K562 (cell line): ENCODE results near the gene MPZL1. TPM values are rescaled to one million over a fixed set of nuclear protein-coding genes. Genes with fewer than 3 reads are reported as not detected.

ENCODE experiments used
- HMG20A ChIP-seq: fragments of 450-650 bp; formaldehyde crosslinking; conservative IDR thresholded peaks from 2 replicates; pipeline ENCODE4 v1.4.0; 2020; ENCODE audit warnings: mild to moderate bottlenecking, mixed read lengths
- MED1 ChIP-seq: sonication (generic); formaldehyde crosslinking; IDR thresholded peaks from 2 replicates; pipeline ENCODE4 v1.8.1; 2023; ENCODE audit warnings: missing genetic modification reagents, borderline replicate concordance
- NFE2 ChIP-seq: IDR thresholded peaks from 2 replicates; pipeline ENCODE4 v1.6.1; 2014; ENCODE audit warnings: antibody characterized with exemption, low read depth
- PRPF4 ChIP-seq: fragments of 200-400 bp; formaldehyde crosslinking; IDR thresholded peaks from one replicate; pipeline ENCODE4 v1.6.1; 2017; ENCODE audit warnings: low read length, low read depth, mild to moderate bottlenecking; ENCODE audit not compliant: insufficient read depth, poor library complexity, severe bottlenecking
- RNF2 ChIP-seq: sonication (generic); IDR thresholded peaks from 2 replicates; pipeline ENCODE4 v1.6.1; 2016
- SMAD3 ChIP-seq: fragments of 450-650 bp; formaldehyde crosslinking; conservative IDR thresholded peaks from 2 replicates; pipeline ENCODE4 v1.4.0; 2020; ENCODE audit warnings: mild to moderate bottlenecking
- TRIM28 ChIP-seq: fragments of 450-650 bp; IDR thresholded peaks from 2 replicates; pipeline ENCODE4 v1.6.1; 2017
- ZBTB8A ChIP-seq: fragments of 450-650 bp; IDR thresholded peaks from 2 replicates; pipeline ENCODE4 v1.6.1; 2018; ENCODE audit warnings: mild to moderate bottlenecking, moderate library complexity; ENCODE audit not compliant: partially characterized antibody
- ZNF583 ChIP-seq: fragments of 250-450 bp; sonication (Bioruptor Pico); IDR thresholded peaks from 2 replicates; pipeline ENCODE4 v1.4.0; 2020
- ZNF586 ChIP-seq: fragments of 450-650 bp; formaldehyde crosslinking; conservative IDR thresholded peaks from 2 replicates; pipeline ENCODE4 v1.4.0; 2020; ENCODE audit warnings: mild to moderate bottlenecking, moderate library complexity
- polyA plus RNA-seq, 8 experiments: library from polyadenylated mRNA; depleted of rRNA in 4 of 8; stranded (reverse) in 5 of 8; unstranded in 3 of 8; fragments of >200 nt; fragmentation: Nextera tagmentation in 2 of 8; fragmentation: Illumina TruSeq in 1 of 8; extraction: Ambion mirVana in 2 of 8; extraction: Trizol in 1 of 8; gene quantifications; 2 replicates each; pipeline versions ENCODE4 v1.2.1 to v1.2.3, GENCODE V29; 2011 to 2014; ENCODE audit warnings: inconsistent platforms in 1 of 8, missing spikeins in 1 of 8
- total RNA-seq, 7 experiments: library from RNA; depleted of rRNA in 6 of 7; stranded (reverse); fragments of >200 nt in 6 of 7; fragmentation: Illumina TruSeq in 2 of 7; extraction: Trizol in 2 of 7; gene quantifications; 2 replicates each; pipeline versions ENCODE4 v1.2.1 to v1.2.3, GENCODE V29; 2011 to 2021; ENCODE audit warnings: low replicate concordance in 1 of 7
- TF ChIP-seq, protein P1 (sequence below): sonication (generic); formaldehyde crosslinking; IDR thresholded peaks from 2 replicates; pipeline ENCODE4 v1.4.0; 2020; ENCODE audit warnings: mild to moderate bottlenecking, missing genetic modification reagents
- TF ChIP-seq, protein P2 (sequence below): sonication (generic); formaldehyde crosslinking; IDR thresholded peaks from 2 replicates; pipeline ENCODE4 v1.8.1; 2023; ENCODE audit warnings: mild to moderate bottlenecking, missing genetic modification reagents
- TF ChIP-seq, protein P3 (sequence below): sonication (generic); formaldehyde crosslinking; IDR thresholded peaks from 2 replicates; pipeline ENCODE4 v1.8.1; 2023; ENCODE audit warnings: mild to moderate bottlenecking, missing genetic modification reagents
- TF ChIP-seq, protein P4 (sequence below), 3 experiments: IDR thresholded peaks in 2 of 3; conservative IDR thresholded peaks in 1 of 3; 2 replicates each; pipeline ENCODE4 v1.5.1; 2011 to 2012; ENCODE audit warnings: low read length in 3 of 3, mild to moderate bottlenecking in 3 of 3, control low read depth in 2 of 3, improper control_type of control experiment in 1 of 3, inconsistent platforms in 1 of 3, low read depth in 1 of 3, mixed read lengths in 1 of 3, moderate library complexity in 1 of 3; ENCODE audit not compliant: insufficient read depth in 2 of 3

Gene MPZL1
- total and polyA plus RNA-seq, 9 of the 15 experiments (the other 6 are each of a cell fraction or from before 2014, with no cell fraction given), result 14.5 to 153 (median 66.5) TPM

DNA sequence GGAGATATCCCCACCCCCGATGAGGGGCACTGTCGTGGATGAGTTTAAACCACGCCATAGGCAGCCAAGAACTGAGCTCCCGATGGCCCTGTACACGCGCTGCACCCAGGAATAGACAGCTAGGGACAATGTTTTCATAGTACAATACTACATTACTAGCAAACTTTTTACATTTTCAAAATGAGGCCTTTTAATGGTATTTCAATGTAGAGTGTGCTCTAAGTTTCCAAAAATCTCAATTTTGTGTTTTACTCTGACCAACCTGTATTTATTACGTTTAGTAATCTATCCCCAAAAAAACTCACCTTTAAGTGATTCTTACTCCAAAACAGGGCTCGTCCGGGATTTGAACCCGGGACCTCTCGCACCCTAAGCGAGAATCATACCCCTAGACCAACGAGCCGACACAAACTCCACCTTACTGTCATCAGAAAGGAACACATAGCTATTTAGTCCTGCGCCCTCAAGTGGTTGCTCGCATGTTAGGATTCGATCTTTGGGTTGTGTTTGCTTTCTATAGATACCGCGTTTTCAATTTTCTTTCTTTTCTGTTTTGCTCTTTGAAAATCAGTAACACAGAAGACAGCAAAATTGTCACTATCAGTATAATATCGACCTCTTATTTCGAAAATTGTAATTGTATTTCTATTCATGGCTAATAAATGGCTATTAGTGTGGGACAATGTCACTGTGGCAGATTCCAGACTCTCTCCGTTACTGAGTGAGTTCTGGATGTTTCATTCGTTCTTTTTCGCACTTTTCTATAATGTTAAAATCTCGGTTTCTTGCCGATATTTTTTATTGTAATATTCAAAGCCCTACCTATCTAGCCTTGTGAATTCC, 6.4 kb upstream of the MPZL1 start (continued):
- TF ChIP-seq, protein P1, sequence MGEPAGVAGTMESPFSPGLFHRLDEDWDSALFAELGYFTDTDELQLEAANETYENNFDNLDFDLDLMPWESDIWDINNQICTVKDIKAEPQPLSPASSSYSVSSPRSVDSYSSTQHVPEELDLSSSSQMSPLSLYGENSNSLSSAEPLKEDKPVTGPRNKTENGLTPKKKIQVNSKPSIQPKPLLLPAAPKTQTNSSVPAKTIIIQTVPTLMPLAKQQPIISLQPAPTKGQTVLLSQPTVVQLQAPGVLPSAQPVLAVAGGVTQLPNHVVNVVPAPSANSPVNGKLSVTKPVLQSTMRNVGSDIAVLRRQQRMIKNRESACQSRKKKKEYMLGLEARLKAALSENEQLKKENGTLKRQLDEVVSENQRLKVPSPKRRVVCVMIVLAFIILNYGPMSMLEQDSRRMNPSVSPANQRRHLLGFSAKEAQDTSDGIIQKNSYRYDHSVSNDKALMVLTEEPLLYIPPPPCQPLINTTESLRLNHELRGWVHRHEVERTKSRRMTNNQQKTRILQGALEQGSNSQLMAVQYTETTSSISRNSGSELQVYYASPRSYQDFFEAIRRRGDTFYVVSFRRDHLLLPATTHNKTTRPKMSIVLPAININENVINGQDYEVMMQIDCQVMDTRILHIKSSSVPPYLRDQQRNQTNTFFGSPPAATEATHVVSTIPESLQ (CRISPR knock-in tag), result no peak
- TF ChIP-seq MED1 (CRISPR knock-in tag), result no peak
- TF ChIP-seq ZNF586 (CRISPR knock-in tag), result no peak
- TF ChIP-seq, protein P2, sequence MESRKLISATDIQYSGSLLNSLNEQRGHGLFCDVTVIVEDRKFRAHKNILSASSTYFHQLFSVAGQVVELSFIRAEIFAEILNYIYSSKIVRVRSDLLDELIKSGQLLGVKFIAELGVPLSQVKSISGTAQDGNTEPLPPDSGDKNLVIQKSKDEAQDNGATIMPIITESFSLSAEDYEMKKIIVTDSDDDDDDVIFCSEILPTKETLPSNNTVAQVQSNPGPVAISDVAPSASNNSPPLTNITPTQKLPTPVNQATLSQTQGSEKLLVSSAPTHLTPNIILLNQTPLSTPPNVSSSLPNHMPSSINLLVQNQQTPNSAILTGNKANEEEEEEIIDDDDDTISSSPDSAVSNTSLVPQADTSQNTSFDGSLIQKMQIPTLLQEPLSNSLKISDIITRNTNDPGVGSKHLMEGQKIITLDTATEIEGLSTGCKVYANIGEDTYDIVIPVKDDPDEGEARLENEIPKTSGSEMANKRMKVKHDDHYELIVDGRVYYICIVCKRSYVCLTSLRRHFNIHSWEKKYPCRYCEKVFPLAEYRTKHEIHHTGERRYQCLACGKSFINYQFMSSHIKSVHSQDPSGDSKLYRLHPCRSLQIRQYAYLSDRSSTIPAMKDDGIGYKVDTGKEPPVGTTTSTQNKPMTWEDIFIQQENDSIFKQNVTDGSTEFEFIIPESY (CRISPR knock-in tag), result peak; percentile 46; the same call in 1 of the 2 replicates
- peak; percentile 93 for TF ChIP-seq ZBTB8A
- TF ChIP-seq, protein P3, sequence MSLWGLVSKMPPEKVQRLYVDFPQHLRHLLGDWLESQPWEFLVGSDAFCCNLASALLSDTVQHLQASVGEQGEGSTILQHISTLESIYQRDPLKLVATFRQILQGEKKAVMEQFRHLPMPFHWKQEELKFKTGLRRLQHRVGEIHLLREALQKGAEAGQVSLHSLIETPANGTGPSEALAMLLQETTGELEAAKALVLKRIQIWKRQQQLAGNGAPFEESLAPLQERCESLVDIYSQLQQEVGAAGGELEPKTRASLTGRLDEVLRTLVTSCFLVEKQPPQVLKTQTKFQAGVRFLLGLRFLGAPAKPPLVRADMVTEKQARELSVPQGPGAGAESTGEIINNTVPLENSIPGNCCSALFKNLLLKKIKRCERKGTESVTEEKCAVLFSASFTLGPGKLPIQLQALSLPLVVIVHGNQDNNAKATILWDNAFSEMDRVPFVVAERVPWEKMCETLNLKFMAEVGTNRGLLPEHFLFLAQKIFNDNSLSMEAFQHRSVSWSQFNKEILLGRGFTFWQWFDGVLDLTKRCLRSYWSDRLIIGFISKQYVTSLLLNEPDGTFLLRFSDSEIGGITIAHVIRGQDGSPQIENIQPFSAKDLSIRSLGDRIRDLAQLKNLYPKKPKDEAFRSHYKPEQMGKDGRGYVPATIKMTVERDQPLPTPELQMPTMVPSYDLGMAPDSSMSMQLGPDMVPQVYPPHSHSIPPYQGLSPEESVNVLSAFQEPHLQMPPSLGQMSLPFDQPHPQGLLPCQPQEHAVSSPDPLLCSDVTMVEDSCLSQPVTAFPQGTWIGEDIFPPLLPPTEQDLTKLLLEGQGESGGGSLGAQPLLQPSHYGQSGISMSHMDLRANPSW (CRISPR knock-in tag), result no peak
- TF ChIP-seq, protein P4, sequence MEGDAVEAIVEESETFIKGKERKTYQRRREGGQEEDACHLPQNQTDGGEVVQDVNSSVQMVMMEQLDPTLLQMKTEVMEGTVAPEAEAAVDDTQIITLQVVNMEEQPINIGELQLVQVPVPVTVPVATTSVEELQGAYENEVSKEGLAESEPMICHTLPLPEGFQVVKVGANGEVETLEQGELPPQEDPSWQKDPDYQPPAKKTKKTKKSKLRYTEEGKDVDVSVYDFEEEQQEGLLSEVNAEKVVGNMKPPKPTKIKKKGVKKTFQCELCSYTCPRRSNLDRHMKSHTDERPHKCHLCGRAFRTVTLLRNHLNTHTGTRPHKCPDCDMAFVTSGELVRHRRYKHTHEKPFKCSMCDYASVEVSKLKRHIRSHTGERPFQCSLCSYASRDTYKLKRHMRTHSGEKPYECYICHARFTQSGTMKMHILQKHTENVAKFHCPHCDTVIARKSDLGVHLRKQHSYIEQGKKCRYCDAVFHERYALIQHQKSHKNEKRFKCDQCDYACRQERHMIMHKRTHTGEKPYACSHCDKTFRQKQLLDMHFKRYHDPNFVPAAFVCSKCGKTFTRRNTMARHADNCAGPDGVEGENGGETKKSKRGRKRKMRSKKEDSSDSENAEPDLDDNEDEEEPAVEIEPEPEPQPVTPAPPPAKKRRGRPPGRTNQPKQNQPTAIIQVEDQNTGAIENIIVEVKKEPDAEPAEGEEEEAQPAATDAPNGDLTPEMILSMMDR (IDR thresholded peaks at IDR 0.05 in 2 of 3, conservative IDR thresholded peaks at IDR 0.05 in 1 of 3; ENCODE audit: insufficient read depth in 2 of 3, low read depth in 1 of 3, low read length in 3 of 3), result peak; percentile 87 to 98 (median 97)
- peak; percentile 68 for TF ChIP-seq TRIM28
- no peak for TF ChIP-seq ZNF583
- peak; percentile 89; the same call in 1 of the 2 replicates for TF ChIP-seq RNF2
- no peak for TF ChIP-seq HMG20A (CRISPR knock-in tag)
- 0 out of 2 replicates have a peak, but pooled peaks have one; percentile 3 for TF ChIP-seq SMAD3 (CRISPR knock-in tag)
- TF ChIP-seq PRPF4, result no peak
- TF ChIP-seq NFE2, result 0 out of 2 replicates have a peak, but pooled peaks have one; percentile 5
